Body of pancreas (tissue), 4 donors: Measurements from ENCODE around the gene TENM4. TPM values are rescaled to one million over a fixed set of nuclear protein-coding genes. Genes with fewer than 3 reads are reported as not detected.

Experiments
- ATAC-seq: fragments of 150-250 bp; one replicate; pipeline ENCODE4 v1.9.1; 2016
- DNase-seq, 4 donors: peaks; one replicate each; pipeline ENCODE4 v3.0.0-alpha.2; 2019
- H3K27ac ChIP-seq, 4 donors: fragments of 200-600 bp; sonication (generic); 1 replicate in 3 of 4; 2 replicates in 1 of 4; pipeline versions ENCODE4 v1.5.1 to v1.6.1; 2016 to 2019; ENCODE audit warnings: mild to moderate bottlenecking in 1 of 4, mixed read lengths in 1 of 4, moderate library complexity in 1 of 4
- H3K27me3 ChIP-seq, 2 donors: fragments of 200-600 bp; sonication (generic); one replicate each; pipeline ENCODE4 v1.6.0; 2016; ENCODE audit warnings: mild to moderate bottlenecking in 1 of 2
- H3K36me3 ChIP-seq, 2 donors: fragments of 200-600 bp; sonication (generic); replicated peaks in 1 of 2; 2 replicates each; pipeline ENCODE4 v1.5.1; 2016; ENCODE audit warnings: low read depth in 2 of 2; ENCODE audit not compliant: insufficient read depth in 1 of 2
- H3K4me1 ChIP-seq: fragments of 200-600 bp; sonication (generic); one replicate; pipeline ENCODE4 v1.6.0; 2016
- H3K4me3 ChIP-seq, 2 donors: fragments of 200-600 bp; sonication (generic); 1 replicate in 1 of 2; 2 replicates in 1 of 2; pipeline ENCODE4 v1.5.1; 2016 to 2019
- H3K9me3 ChIP-seq, 3 donors: fragments of 200-600 bp; sonication (generic); 1 replicate in 2 of 3; 2 replicates in 1 of 3; pipeline ENCODE4 v1.5.1; 2016
- POLR2A ChIP-seq, 3 donors: fragments of 450-650 bp; IDR thresholded peaks; one replicate each; pipeline ENCODE4 v1.6.1; 2016; ENCODE audit warnings: antibody characterized with exemption in 3 of 3, mild to moderate bottlenecking in 2 of 3
- WGBS, 2 donors: methylation state at CpG; one replicate each; pipeline ENCODE4 v1.1.5; 2017; 5-methylcytosine and 5-hydroxymethylcytosine counted together
- intact Hi-C: fragments of 100-400 bp; cut with DNase I; formaldehyde crosslinking; loops from one replicate; pipeline ENCODE4 v1.15.1; 2023
- total RNA-seq, 2 donors: library from RNA; depleted of rRNA; stranded (reverse); fragments of >200 nt; gene quantifications; one replicate each; pipeline ENCODE4 v1.1.0, GENCODE V29; 2016
- TF ChIP-seq, protein P1 (sequence below), 7 experiments: fragments of 450-650 bp in 4 of 7; fragments of 200-600 bp in 3 of 7; sonication (generic) in 3 of 7; IDR thresholded peaks; one replicate each; pipeline ENCODE4 v1.5.1; 2016 to 2019; ENCODE audit warnings: antibody characterized with exemption in 7 of 7

The TENM4 gene
- total RNA-seq, 2 donors from 2014 or later, result 0.78 to 6.6 TPM

DNA sequence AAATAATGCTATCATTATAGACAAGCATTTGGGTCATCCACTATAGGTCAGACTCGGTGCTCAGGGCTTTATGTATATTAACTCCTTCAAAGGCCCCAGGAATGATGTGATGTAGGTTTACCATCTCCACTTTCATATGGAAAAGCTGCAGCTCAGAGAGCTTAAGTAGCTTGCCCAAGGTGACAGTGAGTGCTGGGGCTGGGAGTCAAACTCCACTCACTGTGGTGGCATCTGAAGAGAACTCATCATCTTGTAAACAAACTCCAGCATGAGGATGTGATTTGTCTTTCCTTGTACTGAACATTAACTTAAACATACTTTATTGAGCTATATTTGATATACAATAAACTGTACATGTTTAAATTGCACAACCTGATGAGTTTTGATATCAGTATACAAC lies 25.4 kb downstream of the TENM4 start:
- no peak overlapping the region for H3K27ac ChIP-seq
- peaks cover 10% of the 10 kb centered on the region for H3K4me1 ChIP-seq
- no peaks in the 10 kb centered on the region for H3K27me3 ChIP-seq
- TF ChIP-seq, protein P1, sequence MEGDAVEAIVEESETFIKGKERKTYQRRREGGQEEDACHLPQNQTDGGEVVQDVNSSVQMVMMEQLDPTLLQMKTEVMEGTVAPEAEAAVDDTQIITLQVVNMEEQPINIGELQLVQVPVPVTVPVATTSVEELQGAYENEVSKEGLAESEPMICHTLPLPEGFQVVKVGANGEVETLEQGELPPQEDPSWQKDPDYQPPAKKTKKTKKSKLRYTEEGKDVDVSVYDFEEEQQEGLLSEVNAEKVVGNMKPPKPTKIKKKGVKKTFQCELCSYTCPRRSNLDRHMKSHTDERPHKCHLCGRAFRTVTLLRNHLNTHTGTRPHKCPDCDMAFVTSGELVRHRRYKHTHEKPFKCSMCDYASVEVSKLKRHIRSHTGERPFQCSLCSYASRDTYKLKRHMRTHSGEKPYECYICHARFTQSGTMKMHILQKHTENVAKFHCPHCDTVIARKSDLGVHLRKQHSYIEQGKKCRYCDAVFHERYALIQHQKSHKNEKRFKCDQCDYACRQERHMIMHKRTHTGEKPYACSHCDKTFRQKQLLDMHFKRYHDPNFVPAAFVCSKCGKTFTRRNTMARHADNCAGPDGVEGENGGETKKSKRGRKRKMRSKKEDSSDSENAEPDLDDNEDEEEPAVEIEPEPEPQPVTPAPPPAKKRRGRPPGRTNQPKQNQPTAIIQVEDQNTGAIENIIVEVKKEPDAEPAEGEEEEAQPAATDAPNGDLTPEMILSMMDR (IDR thresholded peaks at IDR 0.05), result no peak
- TF ChIP-seq POLR2A (IDR thresholded peaks at IDR 0.05), result no peak
- H3K36me3 ChIP-seq, result no peaks in the 10 kb centered on the region
- no peaks in the 10 kb centered on the region for H3K9me3 ChIP-seq
- H3K4me3 ChIP-seq, result no peak overlapping the region
- DNase-seq (no peak), ATAC-seq (no peak)
- 53 to 79% methylated on average over 1 of the region's 1 CpG for WGBS, 2 donors
- intact Hi-C loops, result no loop called here

DNA sequence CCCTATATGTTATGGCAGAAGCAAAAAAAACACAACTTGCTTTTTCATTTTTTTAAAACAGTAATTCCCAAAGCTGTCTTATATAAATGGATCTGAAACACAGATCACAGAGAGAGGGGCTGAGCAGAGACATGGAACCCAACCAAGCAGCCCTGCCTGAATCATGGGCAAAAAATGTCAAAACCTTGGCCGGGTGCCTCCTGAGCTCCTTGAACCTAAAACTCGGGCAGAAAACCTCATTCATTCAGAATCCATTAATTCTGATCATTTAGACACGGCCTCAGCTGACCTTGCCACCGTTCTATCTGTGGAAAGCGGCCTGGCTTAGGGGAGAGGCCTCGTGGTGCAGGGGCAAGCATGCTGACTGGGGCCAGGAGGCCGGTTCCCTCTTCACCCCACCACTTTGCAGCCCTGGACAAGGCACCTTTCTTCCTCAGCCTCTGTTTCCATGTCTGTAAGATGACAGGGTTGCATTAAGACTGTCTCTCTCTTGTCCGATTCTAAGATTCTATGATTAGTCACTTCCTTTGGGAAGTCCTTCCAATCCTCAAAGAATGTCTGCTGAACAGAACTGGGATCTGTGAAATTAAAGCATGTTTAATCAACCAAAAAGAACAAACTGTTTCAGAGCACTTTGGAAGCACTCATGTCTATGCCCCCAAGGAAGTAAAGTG lies 26.0 kb downstream of the TENM4 start:
- Histone ChIP-seq H3K27me3 (no peaks in the 10 kb centered on the region), H3K4me3 (no peak overlapping the region), H3K4me1 (peaks cover 10% of the 10 kb centered on the region), H3K27ac (no peak overlapping the region), H3K9me3 (no peaks in the 10 kb centered on the region), H3K36me3 (no peaks in the 10 kb centered on the region)
- no peak for ATAC-seq
- intact Hi-C loops, result no loop called here
- WGBS, 2 donors, result 46 to 54% methylated on average over 8 of the region's 8 CpGs
- peak in 3 of 4 donors; percentile 13 to 27 (median 26) for DNase-seq
- TF ChIP-seq, protein P1 (IDR thresholded peaks at IDR 0.05), result no peak
- TF ChIP-seq POLR2A (IDR thresholded peaks at IDR 0.05), result no peak

DNA sequence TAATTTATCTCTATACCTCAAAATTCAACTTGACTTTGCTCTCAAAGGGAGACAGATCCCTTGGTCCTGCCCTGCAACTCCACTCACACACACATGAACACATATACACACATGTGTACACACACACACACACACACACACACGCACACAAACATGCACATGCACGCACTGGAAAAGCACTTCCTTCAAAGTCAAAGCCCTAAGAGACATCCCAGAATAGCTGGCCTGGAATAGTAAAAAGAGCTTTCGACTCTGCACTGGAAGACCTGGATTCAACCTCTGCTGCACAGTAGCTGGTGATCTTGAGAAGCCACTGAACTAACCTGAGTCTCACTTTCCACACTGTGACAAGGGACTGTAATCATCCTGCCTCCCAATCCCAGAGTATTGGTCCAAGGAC lies 26.8 kb downstream of the TENM4 start:
- no peak overlapping the region for H3K4me3 ChIP-seq
- peaks cover 10% of the 10 kb centered on the region for H3K4me1 ChIP-seq
- H3K9me3 ChIP-seq, result no peaks in the 10 kb centered on the region
- TF ChIP-seq, protein P1 (IDR thresholded peaks at IDR 0.05), result no peak
- no peak for TF ChIP-seq POLR2A (IDR thresholded peaks at IDR 0.05)
- 69 to 70% methylated on average over 3 of the region's 3 CpGs for WGBS, 2 donors
- intact Hi-C loops, result no loop called here
- H3K27ac ChIP-seq, result no peak overlapping the region
- H3K27me3 ChIP-seq, result no peaks in the 10 kb centered on the region
- ATAC-seq, result no peak
- no peak for DNase-seq
- H3K36me3 ChIP-seq, result no peaks in the 10 kb centered on the region

DNA sequence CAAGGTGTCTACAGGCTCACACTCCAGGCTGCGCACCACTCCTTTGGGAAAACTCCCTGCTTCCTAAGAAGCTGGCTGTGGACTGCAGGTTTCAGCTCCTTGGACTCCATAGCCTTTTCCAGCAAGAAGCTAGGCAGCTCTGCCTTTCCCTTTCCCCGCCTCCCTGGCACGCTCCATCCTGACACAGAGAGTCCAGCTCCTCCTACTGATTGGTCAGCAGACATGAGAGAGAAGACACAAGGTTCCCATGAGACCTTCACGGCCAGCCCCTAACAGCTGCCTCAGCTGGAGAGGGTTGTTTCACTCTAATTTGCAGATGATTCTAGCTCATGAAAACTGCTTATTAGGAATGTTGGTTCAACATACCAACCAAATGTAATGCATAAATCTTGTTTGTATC lies 27.6 kb downstream of the TENM4 start:
- Histone ChIP-seq H3K4me3 (no peak overlapping the region), H3K4me1 (peaks cover 10% of the 10 kb centered on the region), H3K9me3 (no peaks in the 10 kb centered on the region), H3K27ac (no peak overlapping the region), H3K27me3 (no peaks in the 10 kb centered on the region), H3K36me3 (no peaks in the 10 kb centered on the region)
- intact Hi-C loops, result no loop called here
- DNase-seq, result peak; percentile 35 to 71 (median 54)
- TF ChIP-seq, protein P1 (IDR thresholded peaks at IDR 0.05), result no peak
- no peak for TF ChIP-seq POLR2A (IDR thresholded peaks at IDR 0.05)
- WGBS, 2 donors, result 23 to 50% methylated on average over 4 of the region's 4 CpGs
- peak; percentile 50 for ATAC-seq

DNA sequence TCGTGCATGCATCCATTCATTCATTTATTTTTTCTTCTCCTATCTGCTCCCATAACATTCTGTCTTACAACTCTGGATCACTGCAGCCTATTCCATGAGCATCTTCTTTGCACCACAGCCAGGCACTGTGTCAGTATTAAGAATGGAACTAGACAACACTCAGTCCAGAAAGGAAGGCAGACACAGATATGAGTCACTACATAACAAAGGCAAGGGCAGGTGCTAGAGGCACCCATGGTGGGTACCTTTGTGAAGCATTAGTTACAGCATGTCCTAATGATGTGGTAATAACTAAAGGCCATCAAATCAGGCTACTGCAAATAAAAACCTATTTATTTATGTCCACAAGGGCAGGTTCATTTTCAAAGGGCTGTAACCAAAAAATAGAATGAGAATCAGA lies 28.1 kb downstream of the TENM4 start:
- no peak for TF ChIP-seq POLR2A (IDR thresholded peaks at IDR 0.05)
- TF ChIP-seq, protein P1 (IDR thresholded peaks at IDR 0.05), result no peak
- intact Hi-C loops, result no loop called here
- Histone ChIP-seq H3K36me3 (no peaks in the 10 kb centered on the region), H3K4me1 (peaks cover 10% of the 10 kb centered on the region), H3K9me3 (no peaks in the 10 kb centered on the region), H3K27me3 (no peaks in the 10 kb centered on the region), H3K4me3 (no peak overlapping the region), H3K27ac (no peak overlapping the region)
- no peak for DNase-seq
- WGBS, 2 donors, result 66 to 67% methylated on average over 1 of the region's 1 CpG
- no peak for ATAC-seq
